HepG2 (cell line): Measurements from ENCODE around the gene KATNB1. TPM values are rescaled to one million over a fixed set of nuclear protein-coding genes. Genes with fewer than 3 reads are reported as not detected.
A peak's percentile ranks its signal among the peaks of the same experiment; 100 is the strongest.

ENCODE experiments used
- FOSL1 ChIP-seq: sonication (generic); formaldehyde crosslinking; IDR thresholded peaks from 2 replicates; pipeline ENCODE4 v1.9.0; 2021; ENCODE audit warnings: missing genetic modification reagents, borderline replicate concordance
- GLI4 ChIP-seq: sonication (generic); formaldehyde crosslinking; IDR thresholded peaks from 2 replicates; pipeline ENCODE4 v1.5.1; 2020; ENCODE audit warnings: missing genetic modification reagents, mild to moderate bottlenecking, moderate library complexity, borderline replicate concordance
- HMG20A ChIP-seq: IDR thresholded peaks from 2 replicates; pipeline ENCODE4 v1.6.1; 2016; ENCODE audit warnings: borderline replicate concordance
- PHF20 ChIP-seq: sonication (generic); formaldehyde crosslinking; IDR thresholded peaks from 2 replicates; pipeline ENCODE4 v1.5.0; 2020; ENCODE audit warnings: mild to moderate bottlenecking, missing genetic modification reagents
- SOX5 ChIP-seq: IDR thresholded peaks from 2 replicates; pipeline ENCODE4 v1.6.1; 2016; ENCODE audit warnings: borderline replicate concordance
- TGIF2 ChIP-seq: IDR thresholded peaks from 2 replicates; pipeline ENCODE4 v1.6.1; 2016; ENCODE audit warnings: control low read depth, missing compliant biosample characterization
- TRIM24 ChIP-seq: sonication (generic); formaldehyde crosslinking; IDR thresholded peaks from 2 replicates; pipeline ENCODE4 v1.8.0; 2022; ENCODE audit warnings: mild to moderate bottlenecking, missing genetic modification reagents
- ZBTB21 ChIP-seq: sonication (generic); formaldehyde crosslinking; IDR thresholded peaks from 2 replicates; pipeline ENCODE4 v1.4.0; 2020; ENCODE audit warnings: missing genetic modification reagents
- ZMYM2 ChIP-seq: sonication (generic); formaldehyde crosslinking; IDR thresholded peaks from 2 replicates; pipeline ENCODE4 v1.8.0; 2022; ENCODE audit warnings: mild to moderate bottlenecking, missing genetic modification reagents
- ZNF335 ChIP-seq: sonication (generic); formaldehyde crosslinking; IDR thresholded peaks from 2 replicates; pipeline ENCODE4 v1.4.0; 2020; ENCODE audit warnings: missing genetic modification reagents
- ZNF644 ChIP-seq: IDR thresholded peaks from 2 replicates; pipeline ENCODE4 v1.6.1; 2016; ENCODE audit warnings: low read depth
- ZNF775 ChIP-seq: sonication (generic); formaldehyde crosslinking; IDR thresholded peaks from 2 replicates; pipeline ENCODE4 v1.4.0; 2020; ENCODE audit warnings: missing genetic modification reagents, mild to moderate bottlenecking, moderate library complexity, borderline replicate concordance
- ZNF781 ChIP-seq: sonication (generic); formaldehyde crosslinking; IDR thresholded peaks from 2 replicates; pipeline ENCODE4 v1.5.1; 2020; ENCODE audit warnings: borderline replicate concordance, mild to moderate bottlenecking, missing genetic modification reagents; ENCODE audit errors: not compliant biosample characterization
- polyA plus RNA-seq, 8 experiments: library from polyadenylated mRNA; depleted of rRNA in 3 of 8; stranded (reverse) in 7 of 8; unstranded in 1 of 8; fragments of >200 nt; fragmentation: Illumina TruSeq in 4 of 8; extraction: Trizol in 4 of 8; gene quantifications; 2 replicates each; pipeline versions ENCODE4 v1.2.1 to v1.2.3, GENCODE V29; 2011 to 2016; ENCODE audit warnings: low read depth in 4 of 8, missing spikeins in 1 of 8, mixed read lengths in 1 of 8; ENCODE audit not compliant: insufficient read depth in 1 of 8
- total RNA-seq, 5 experiments: library from RNA; depleted of rRNA; stranded (reverse); fragments of >200 nt; fragmentation: Illumina TruSeq; extraction: Trizol; gene quantifications; 2 replicates each; pipeline ENCODE4 v1.2.3, GENCODE V29; 2016; ENCODE audit warnings: low read depth in 1 of 5
- TF ChIP-seq, protein P1 (sequence below): sonication (generic); formaldehyde crosslinking; IDR thresholded peaks from 2 replicates; pipeline ENCODE4 v1.5.0; 2020; ENCODE audit warnings: mild to moderate bottlenecking, missing genetic modification reagents
- TF ChIP-seq, protein P2 (sequence below): sonication (generic); formaldehyde crosslinking; IDR thresholded peaks from 2 replicates; pipeline ENCODE4 v1.8.0; 2022; ENCODE audit warnings: mild to moderate bottlenecking, missing genetic modification reagents, moderate library complexity
- TF ChIP-seq, protein P3 (sequence below): sonication (generic); formaldehyde crosslinking; IDR thresholded peaks from 2 replicates; pipeline ENCODE4 v1.4.0; 2020; ENCODE audit warnings: missing genetic modification reagents
- TF ChIP-seq, protein P4 (sequence below), 2 experiments: fragments of 450-650 bp in 1 of 2; sonication (generic) in 1 of 2; formaldehyde crosslinking; IDR thresholded peaks; 2 replicates each; pipeline versions ENCODE4 v1.5.0 to v1.8.0; 2020 to 2022; ENCODE audit warnings: mild to moderate bottlenecking in 1 of 2, missing genetic modification reagents in 1 of 2
- TF ChIP-seq, protein P5 (sequence below): sonication (generic); formaldehyde crosslinking; IDR thresholded peaks from 2 replicates; pipeline ENCODE4 v1.8.0; 2022; ENCODE audit warnings: mild to moderate bottlenecking, missing genetic modification reagents, borderline replicate concordance
- TF ChIP-seq, protein P6 (sequence below): sonication (generic); formaldehyde crosslinking; IDR thresholded peaks from 2 replicates; pipeline ENCODE4 v1.4.0; 2020; ENCODE audit warnings: mild to moderate bottlenecking, missing genetic modification reagents
- TF ChIP-seq, protein P7 (sequence below): sonication (generic); formaldehyde crosslinking; IDR thresholded peaks from 2 replicates; pipeline ENCODE4 v1.4.0; 2020; ENCODE audit warnings: low read depth, mild to moderate bottlenecking, missing genetic modification reagents

The KATNB1 gene
- total and polyA plus RNA-seq, 2 of the 13 experiments (the other 11 are each of a cell fraction or from before 2014, with no cell fraction given) = 31.5 to 43.5 TPM

DNA sequence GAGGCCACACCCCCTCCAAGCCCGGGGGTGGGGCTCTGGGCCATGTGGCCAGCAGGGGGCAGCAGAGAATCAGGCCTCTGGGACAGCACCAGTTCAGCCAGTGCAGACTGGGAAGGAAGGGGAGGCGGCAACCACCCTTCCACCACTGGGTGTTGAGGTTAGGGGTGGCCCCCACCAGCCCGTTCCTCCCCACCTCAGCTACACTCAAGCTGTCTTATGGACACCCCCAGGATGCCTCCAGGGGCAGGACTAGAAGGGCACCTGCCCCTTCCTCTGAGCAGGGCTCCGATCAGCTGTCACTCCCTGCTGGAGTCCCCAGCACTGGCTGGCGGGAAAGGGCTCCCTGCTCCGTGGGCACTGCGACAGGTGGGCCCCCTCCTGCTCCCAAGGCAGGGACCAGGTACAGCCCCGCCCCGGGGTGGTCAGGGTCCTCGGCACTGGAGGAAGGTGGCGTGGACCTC is 21.8 kb downstream of the KATNB1 start (continued):
- TF ChIP-seq, protein P1, sequence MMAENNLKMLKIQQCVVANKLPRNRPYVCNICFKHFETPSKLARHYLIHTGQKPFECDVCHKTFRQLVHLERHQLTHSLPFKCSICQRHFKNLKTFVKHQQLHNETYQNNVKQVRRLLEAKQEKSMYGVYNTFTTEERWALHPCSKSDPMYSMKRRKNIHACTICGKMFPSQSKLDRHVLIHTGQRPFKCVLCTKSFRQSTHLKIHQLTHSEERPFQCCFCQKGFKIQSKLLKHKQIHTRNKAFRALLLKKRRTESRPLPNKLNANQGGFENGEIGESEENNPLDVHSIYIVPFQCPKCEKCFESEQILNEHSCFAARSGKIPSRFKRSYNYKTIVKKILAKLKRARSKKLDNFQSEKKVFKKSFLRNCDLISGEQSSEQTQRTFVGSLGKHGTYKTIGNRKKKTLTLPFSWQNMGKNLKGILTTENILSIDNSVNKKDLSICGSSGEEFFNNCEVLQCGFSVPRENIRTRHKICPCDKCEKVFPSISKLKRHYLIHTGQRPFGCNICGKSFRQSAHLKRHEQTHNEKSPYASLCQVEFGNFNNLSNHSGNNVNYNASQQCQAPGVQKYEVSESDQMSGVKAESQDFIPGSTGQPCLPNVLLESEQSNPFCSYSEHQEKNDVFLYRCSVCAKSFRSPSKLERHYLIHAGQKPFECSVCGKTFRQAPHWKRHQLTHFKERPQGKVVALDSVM (CRISPR knock-in tag) = no peak
- TF ChIP-seq FOSL1 = no peak
- peak; percentile 20; the same call in 1 of the 2 replicates for TF ChIP-seq SOX5 (CRISPR knock-in tag)
- TF ChIP-seq ZBTB21 (CRISPR knock-in tag) = no peak
- TF ChIP-seq, protein P2, sequence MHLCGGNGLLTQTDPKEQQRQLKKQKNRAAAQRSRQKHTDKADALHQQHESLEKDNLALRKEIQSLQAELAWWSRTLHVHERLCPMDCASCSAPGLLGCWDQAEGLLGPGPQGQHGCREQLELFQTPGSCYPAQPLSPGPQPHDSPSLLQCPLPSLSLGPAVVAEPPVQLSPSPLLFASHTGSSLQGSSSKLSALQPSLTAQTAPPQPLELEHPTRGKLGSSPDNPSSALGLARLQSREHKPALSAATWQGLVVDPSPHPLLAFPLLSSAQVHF (CRISPR knock-in tag) = no peak
- no peak for TF ChIP-seq ZNF781
- TF ChIP-seq HMG20A (CRISPR knock-in tag) = no peak
- no peak for TF ChIP-seq PHF20
- no peak for TF ChIP-seq ZMYM2 (CRISPR knock-in tag)
- TF ChIP-seq, protein P3, sequence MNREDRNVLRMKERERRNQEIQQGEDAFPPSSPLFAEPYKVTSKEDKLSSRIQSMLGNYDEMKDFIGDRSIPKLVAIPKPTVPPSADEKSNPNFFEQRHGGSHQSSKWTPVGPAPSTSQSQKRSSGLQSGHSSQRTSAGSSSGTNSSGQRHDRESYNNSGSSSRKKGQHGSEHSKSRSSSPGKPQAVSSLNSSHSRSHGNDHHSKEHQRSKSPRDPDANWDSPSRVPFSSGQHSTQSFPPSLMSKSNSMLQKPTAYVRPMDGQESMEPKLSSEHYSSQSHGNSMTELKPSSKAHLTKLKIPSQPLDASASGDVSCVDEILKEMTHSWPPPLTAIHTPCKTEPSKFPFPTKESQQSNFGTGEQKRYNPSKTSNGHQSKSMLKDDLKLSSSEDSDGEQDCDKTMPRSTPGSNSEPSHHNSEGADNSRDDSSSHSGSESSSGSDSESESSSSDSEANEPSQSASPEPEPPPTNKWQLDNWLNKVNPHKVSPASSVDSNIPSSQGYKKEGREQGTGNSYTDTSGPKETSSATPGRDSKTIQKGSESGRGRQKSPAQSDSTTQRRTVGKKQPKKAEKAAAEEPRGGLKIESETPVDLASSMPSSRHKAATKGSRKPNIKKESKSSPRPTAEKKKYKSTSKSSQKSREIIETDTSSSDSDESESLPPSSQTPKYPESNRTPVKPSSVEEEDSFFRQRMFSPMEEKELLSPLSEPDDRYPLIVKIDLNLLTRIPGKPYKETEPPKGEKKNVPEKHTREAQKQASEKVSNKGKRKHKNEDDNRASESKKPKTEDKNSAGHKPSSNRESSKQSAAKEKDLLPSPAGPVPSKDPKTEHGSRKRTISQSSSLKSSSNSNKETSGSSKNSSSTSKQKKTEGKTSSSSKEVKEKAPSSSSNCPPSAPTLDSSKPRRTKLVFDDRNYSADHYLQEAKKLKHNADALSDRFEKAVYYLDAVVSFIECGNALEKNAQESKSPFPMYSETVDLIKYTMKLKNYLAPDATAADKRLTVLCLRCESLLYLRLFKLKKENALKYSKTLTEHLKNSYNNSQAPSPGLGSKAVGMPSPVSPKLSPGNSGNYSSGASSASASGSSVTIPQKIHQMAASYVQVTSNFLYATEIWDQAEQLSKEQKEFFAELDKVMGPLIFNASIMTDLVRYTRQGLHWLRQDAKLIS (CRISPR knock-in tag) = no peak
- no peak for TF ChIP-seq ZNF335 (CRISPR knock-in tag)
- TF ChIP-seq TGIF2 (CRISPR knock-in tag) = no peak
- TF ChIP-seq ZNF775 (CRISPR knock-in tag) = no peak
- TF ChIP-seq, protein P4, sequence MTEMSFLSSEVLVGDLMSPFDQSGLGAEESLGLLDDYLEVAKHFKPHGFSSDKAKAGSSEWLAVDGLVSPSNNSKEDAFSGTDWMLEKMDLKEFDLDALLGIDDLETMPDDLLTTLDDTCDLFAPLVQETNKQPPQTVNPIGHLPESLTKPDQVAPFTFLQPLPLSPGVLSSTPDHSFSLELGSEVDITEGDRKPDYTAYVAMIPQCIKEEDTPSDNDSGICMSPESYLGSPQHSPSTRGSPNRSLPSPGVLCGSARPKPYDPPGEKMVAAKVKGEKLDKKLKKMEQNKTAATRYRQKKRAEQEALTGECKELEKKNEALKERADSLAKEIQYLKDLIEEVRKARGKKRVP (CRISPR knock-in tag; IDR thresholded peaks at IDR 0.05) = no peak
- TF ChIP-seq, protein P5, sequence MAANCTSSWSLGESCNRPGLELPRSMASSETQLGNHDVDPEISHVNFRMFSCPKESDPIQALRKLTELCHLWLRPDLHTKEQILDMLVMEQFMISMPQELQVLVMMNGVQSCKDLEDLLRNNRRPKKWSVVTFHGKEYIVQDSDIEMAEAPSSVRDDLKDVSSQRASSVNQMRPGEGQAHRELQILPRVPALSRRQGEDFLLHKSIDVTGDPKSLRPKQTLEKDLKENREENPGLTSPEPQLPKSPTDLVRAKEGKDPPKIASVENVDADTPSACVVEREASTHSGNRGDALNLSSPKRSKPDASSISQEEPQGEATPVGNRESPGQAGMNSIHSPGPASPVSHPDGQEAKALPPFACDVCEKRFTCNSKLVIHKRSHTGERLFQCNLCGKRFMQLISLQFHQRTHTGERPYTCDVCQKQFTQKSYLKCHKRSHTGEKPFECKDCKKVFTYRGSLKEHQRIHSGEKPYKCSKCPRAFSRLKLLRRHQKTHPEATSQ (CRISPR knock-in tag) = no peak
- TF ChIP-seq TRIM24 (CRISPR knock-in tag) = no peak
- TF ChIP-seq, protein P6, sequence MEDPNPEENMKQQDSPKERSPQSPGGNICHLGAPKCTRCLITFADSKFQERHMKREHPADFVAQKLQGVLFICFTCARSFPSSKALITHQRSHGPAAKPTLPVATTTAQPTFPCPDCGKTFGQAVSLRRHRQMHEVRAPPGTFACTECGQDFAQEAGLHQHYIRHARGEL = no peak
- no peak for TF ChIP-seq GLI4 (CRISPR knock-in tag)
- TF ChIP-seq, protein P7, sequence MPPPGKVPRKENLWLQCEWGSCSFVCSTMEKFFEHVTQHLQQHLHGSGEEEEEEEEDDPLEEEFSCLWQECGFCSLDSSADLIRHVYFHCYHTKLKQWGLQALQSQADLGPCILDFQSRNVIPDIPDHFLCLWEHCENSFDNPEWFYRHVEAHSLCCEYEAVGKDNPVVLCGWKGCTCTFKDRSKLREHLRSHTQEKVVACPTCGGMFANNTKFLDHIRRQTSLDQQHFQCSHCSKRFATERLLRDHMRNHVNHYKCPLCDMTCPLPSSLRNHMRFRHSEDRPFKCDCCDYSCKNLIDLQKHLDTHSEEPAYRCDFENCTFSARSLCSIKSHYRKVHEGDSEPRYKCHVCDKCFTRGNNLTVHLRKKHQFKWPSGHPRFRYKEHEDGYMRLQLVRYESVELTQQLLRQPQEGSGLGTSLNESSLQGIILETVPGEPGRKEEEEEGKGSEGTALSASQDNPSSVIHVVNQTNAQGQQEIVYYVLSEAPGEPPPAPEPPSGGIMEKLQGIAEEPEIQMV = no peak
- no peak for TF ChIP-seq ZNF644 (CRISPR knock-in tag)
